HepG2 (cell line): Measurements from ENCODE around the gene RGP1. TPM values are rescaled to one million over a fixed set of nuclear protein-coding genes. Genes with fewer than 3 reads are reported as not detected.

ENCODE experiments used
- AKAP8 ChIP-seq: sonication (generic); formaldehyde crosslinking; IDR thresholded peaks from 2 replicates; pipeline ENCODE4 v1.5.1; 2020; ENCODE audit warnings: mild to moderate bottlenecking, missing genetic modification reagents
- ARID2 ChIP-seq: sonication (generic); formaldehyde crosslinking; IDR thresholded peaks from 2 replicates; pipeline ENCODE4 v1.8.1; 2022; ENCODE audit warnings: mild to moderate bottlenecking, missing genetic modification reagents, borderline replicate concordance
- ARNT ChIP-seq: fragments of 450-650 bp; IDR thresholded peaks from 2 replicates; pipeline ENCODE4 v1.6.1; 2017
- FOXC1 ChIP-seq: sonication (generic); formaldehyde crosslinking; IDR thresholded peaks from 2 replicates; pipeline ENCODE4 v1.8.0; 2022; ENCODE audit warnings: mild to moderate bottlenecking, missing genetic modification reagents, borderline replicate concordance
- MAZ ChIP-seq, 2 experiments: sonication (generic) in 1 of 2; formaldehyde crosslinking in 1 of 2; IDR thresholded peaks; 2 replicates each; pipeline versions ENCODE4 v1.5.0 to v1.6.1; 2012 to 2020; ENCODE audit warnings: low read depth in 2 of 2, mild to moderate bottlenecking in 2 of 2, borderline replicate concordance in 1 of 2, improper control_type of control experiment in 1 of 2, low read length in 1 of 2, missing genetic modification reagents in 1 of 2, moderate library complexity in 1 of 2
- MED1 ChIP-seq: sonication (generic); formaldehyde crosslinking; IDR thresholded peaks from 2 replicates; pipeline ENCODE4 v1.4.0; 2020; ENCODE audit warnings: missing genetic modification reagents
- PLRG1 ChIP-seq: fragments of 450-650 bp; conservative IDR thresholded peaks from 2 replicates; pipeline ENCODE4 v1.6.1; 2016
- ZBTB21 ChIP-seq: sonication (generic); formaldehyde crosslinking; IDR thresholded peaks from 2 replicates; pipeline ENCODE4 v1.4.0; 2020; ENCODE audit warnings: missing genetic modification reagents
- ZNF496 ChIP-seq: sonication (generic); formaldehyde crosslinking; IDR thresholded peaks from 2 replicates; pipeline ENCODE4 v1.8.1; 2023; ENCODE audit warnings: mild to moderate bottlenecking, moderate library complexity, missing genetic modification reagents; ENCODE audit not compliant: insufficient replicate concordance
- ZNF629 ChIP-seq: sonication (generic); formaldehyde crosslinking; conservative IDR thresholded peaks from 2 replicates; pipeline ENCODE4 v1.5.0; 2020; ENCODE audit warnings: missing genetic modification reagents
- ZNF782 ChIP-seq: sonication (generic); formaldehyde crosslinking; IDR thresholded peaks from 2 replicates; pipeline ENCODE4 v1.4.0; 2020; ENCODE audit warnings: missing genetic modification reagents, mild to moderate bottlenecking, borderline replicate concordance
- ZSCAN20 ChIP-seq: sonication (generic); formaldehyde crosslinking; IDR thresholded peaks from 2 replicates; pipeline ENCODE4 v1.4.0; 2020; ENCODE audit warnings: missing genetic modification reagents, mild to moderate bottlenecking, borderline replicate concordance
- ZSCAN29 ChIP-seq: sonication (generic); formaldehyde crosslinking; conservative IDR thresholded peaks from 2 replicates; pipeline ENCODE4 v1.4.0; 2020; ENCODE audit warnings: mild to moderate bottlenecking, missing genetic modification reagents
- polyA plus RNA-seq, 8 experiments: library from polyadenylated mRNA; depleted of rRNA in 3 of 8; stranded (reverse) in 7 of 8; unstranded in 1 of 8; fragments of >200 nt; fragmentation: Illumina TruSeq in 4 of 8; extraction: Trizol in 4 of 8; gene quantifications; 2 replicates each; pipeline versions ENCODE4 v1.2.1 to v1.2.3, GENCODE V29; 2011 to 2016; ENCODE audit warnings: low read depth in 4 of 8, missing spikeins in 1 of 8, mixed read lengths in 1 of 8; ENCODE audit not compliant: insufficient read depth in 1 of 8
- total RNA-seq, 5 experiments: library from RNA; depleted of rRNA; stranded (reverse); fragments of >200 nt; fragmentation: Illumina TruSeq; extraction: Trizol; gene quantifications; 2 replicates each; pipeline ENCODE4 v1.2.3, GENCODE V29; 2016; ENCODE audit warnings: low read depth in 1 of 5
- TF ChIP-seq, protein P1 (sequence below): sonication (generic); formaldehyde crosslinking; conservative IDR thresholded peaks from 2 replicates; pipeline ENCODE4 v1.8.1; 2023; ENCODE audit warnings: missing genetic modification reagents
- TF ChIP-seq, protein P2 (sequence below), 2 experiments: fragments of 450-650 bp in 1 of 2; sonication (generic) in 1 of 2; formaldehyde crosslinking in 1 of 2; IDR thresholded peaks; 2 replicates each; pipeline versions ENCODE4 v1.6.1 to v1.8.0; 2016 to 2022; ENCODE audit warnings: antibody characterized with exemption in 1 of 2, mild to moderate bottlenecking in 1 of 2, missing genetic modification reagents in 1 of 2
- TF ChIP-seq, protein P3 (sequence below): sonication (generic); formaldehyde crosslinking; IDR thresholded peaks from 2 replicates; pipeline ENCODE4 v1.8.0; 2022; ENCODE audit warnings: missing genetic modification reagents, mild to moderate bottlenecking, moderate library complexity, borderline replicate concordance

The RGP1 gene
- total and polyA plus RNA-seq, 2 of the 13 experiments (the other 11 are each of a cell fraction or from before 2014, with no cell fraction given) = 12.7 to 21.0 TPM

DNA sequence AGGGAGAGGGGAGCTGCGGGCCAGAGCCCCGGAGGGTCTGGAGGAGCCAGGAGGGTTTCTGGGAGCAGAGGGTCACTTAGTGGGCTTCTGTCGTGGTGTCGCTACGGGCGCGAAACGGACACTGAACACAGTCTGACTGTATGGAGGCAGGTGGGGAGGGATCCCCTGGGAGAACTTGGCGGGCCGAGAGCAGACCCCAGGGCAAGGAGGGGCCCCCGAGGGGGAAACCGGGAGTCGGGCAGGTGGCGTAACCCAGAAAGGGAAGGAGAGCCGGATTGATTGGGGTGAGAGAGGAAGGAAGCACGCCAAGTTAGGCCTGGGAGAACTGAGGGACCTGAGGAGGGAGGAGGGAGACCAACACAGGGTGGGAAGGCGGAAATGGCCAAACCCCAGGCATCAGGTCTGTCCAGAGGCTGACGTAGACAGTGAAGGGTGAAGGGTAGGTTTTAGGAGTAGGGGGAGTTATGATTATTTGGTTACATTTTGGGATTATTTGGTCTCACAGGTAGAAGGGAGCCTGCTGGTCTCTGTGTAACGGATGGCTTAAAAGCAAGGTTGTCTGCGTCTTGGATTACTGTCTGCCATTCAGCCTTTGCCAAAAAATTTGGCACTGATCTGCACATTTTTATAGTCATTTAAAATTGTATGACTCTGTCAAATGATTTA lies 8.3 kb downstream of the RGP1 start (continued):
- TF ChIP-seq, protein P1, sequence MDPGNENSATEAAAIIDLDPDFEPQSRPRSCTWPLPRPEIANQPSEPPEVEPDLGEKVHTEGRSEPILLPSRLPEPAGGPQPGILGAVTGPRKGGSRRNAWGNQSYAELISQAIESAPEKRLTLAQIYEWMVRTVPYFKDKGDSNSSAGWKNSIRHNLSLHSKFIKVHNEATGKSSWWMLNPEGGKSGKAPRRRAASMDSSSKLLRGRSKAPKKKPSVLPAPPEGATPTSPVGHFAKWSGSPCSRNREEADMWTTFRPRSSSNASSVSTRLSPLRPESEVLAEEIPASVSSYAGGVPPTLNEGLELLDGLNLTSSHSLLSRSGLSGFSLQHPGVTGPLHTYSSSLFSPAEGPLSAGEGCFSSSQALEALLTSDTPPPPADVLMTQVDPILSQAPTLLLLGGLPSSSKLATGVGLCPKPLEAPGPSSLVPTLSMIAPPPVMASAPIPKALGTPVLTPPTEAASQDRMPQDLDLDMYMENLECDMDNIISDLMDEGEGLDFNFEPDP (CRISPR knock-in tag) = no peak
- TF ChIP-seq ZNF782 (CRISPR knock-in tag) (no peak), MAZ (IDR thresholded peaks at IDR 0.05; ENCODE audit: borderline replicate concordance, low read depth, low read length) (no peak), MAZ (CRISPR knock-in tag; IDR thresholded peaks at IDR 0.05; ENCODE audit: low read depth) (0 out of 2 replicates have a peak, but pooled peaks have one; percentile 16), ARNT (no peak), ZBTB21 (CRISPR knock-in tag) (no peak), ZSCAN29 (CRISPR knock-in tag) (no peak; the same call in 1 of the 2 replicates), FOXC1 (no peak), MED1 (no peak), AKAP8 (CRISPR knock-in tag) (peak; percentile 79), ARID2 (CRISPR knock-in tag) (no peak), PLRG1 (no peak), ZSCAN20 (CRISPR knock-in tag) (peak; percentile 29; the same call in 1 of the 2 replicates), ZNF629 (CRISPR knock-in tag) (no peak), ZNF496 (CRISPR knock-in tag) (no peak)
- TF ChIP-seq, protein P2, sequence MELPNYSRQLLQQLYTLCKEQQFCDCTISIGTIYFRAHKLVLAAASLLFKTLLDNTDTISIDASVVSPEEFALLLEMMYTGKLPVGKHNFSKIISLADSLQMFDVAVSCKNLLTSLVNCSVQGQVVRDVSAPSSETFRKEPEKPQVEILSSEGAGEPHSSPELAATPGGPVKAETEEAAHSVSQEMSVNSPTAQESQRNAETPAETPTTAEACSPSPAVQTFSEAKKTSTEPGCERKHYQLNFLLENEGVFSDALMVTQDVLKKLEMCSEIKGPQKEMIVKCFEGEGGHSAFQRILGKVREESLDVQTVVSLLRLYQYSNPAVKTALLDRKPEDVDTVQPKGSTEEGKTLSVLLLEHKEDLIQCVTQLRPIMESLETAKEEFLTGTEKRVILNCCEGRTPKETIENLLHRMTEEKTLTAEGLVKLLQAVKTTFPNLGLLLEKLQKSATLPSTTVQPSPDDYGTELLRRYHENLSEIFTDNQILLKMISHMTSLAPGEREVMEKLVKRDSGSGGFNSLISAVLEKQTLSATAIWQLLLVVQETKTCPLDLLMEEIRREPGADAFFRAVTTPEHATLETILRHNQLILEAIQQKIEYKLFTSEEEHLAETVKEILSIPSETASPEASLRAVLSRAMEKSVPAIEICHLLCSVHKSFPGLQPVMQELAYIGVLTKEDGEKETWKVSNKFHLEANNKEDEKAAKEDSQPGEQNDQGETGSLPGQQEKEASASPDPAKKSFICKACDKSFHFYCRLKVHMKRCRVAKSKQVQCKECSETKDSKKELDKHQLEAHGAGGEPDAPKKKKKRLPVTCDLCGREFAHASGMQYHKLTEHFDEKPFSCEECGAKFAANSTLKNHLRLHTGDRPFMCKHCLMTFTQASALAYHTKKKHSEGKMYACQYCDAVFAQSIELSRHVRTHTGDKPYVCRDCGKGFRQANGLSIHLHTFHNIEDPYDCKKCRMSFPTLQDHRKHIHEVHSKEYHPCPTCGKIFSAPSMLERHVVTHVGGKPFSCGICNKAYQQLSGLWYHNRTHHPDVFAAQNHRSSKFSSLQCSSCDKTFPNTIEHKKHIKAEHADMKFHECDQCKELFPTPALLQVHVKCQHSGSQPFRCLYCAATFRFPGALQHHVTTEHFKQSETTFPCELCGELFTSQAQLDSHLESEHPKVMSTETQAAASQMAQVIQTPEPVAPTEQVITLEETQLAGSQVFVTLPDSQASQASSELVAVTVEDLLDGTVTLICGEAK (IDR thresholded peaks at IDR 0.05) = no peak
- TF ChIP-seq, protein P2 (CRISPR knock-in tag; IDR thresholded peaks at IDR 0.05) = no peak; the same call in 1 of the 2 replicates
- TF ChIP-seq, protein P3, sequence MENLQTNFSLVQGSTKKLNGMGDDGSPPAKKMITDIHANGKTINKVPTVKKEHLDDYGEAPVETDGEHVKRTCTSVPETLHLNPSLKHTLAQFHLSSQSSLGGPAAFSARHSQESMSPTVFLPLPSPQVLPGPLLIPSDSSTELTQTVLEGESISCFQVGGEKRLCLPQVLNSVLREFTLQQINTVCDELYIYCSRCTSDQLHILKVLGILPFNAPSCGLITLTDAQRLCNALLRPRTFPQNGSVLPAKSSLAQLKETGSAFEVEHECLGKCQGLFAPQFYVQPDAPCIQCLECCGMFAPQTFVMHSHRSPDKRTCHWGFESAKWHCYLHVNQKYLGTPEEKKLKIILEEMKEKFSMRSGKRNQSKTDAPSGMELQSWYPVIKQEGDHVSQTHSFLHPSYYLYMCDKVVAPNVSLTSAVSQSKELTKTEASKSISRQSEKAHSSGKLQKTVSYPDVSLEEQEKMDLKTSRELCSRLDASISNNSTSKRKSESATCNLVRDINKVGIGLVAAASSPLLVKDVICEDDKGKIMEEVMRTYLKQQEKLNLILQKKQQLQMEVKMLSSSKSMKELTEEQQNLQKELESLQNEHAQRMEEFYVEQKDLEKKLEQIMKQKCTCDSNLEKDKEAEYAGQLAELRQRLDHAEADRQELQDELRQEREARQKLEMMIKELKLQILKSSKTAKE (CRISPR knock-in tag) = no peak
